Body of pancreas (tissue), 4 donors: Measurements from ENCODE around the gene TCN2. TPM values are rescaled to one million over a fixed set of nuclear protein-coding genes. Genes with fewer than 3 reads are reported as not detected.
"Not testable (repeated sequence)": the region's sequence is repeated elsewhere in the genome, so short reads cannot be mapped to it uniquely, and the experiment has no call there.

ENCODE experiments used
- ATAC-seq: fragments of 150-250 bp; one replicate; pipeline ENCODE4 v1.9.1; 2016
- DNase-seq, 4 donors: peaks; one replicate each; pipeline ENCODE4 v3.0.0-alpha.2; 2019
- H3K27ac ChIP-seq, 4 donors: fragments of 200-600 bp; sonication (generic); 1 replicate in 3 of 4; 2 replicates in 1 of 4; pipeline versions ENCODE4 v1.5.1 to v1.6.1; 2016 to 2019; ENCODE audit warnings: mild to moderate bottlenecking in 1 of 4, mixed read lengths in 1 of 4, moderate library complexity in 1 of 4
- H3K27me3 ChIP-seq, 2 donors: fragments of 200-600 bp; sonication (generic); one replicate each; pipeline ENCODE4 v1.6.0; 2016; ENCODE audit warnings: mild to moderate bottlenecking in 1 of 2
- H3K36me3 ChIP-seq, 2 donors: fragments of 200-600 bp; sonication (generic); replicated peaks in 1 of 2; 2 replicates each; pipeline ENCODE4 v1.5.1; 2016; ENCODE audit warnings: low read depth in 2 of 2; ENCODE audit not compliant: insufficient read depth in 1 of 2
- H3K4me1 ChIP-seq: fragments of 200-600 bp; sonication (generic); one replicate; pipeline ENCODE4 v1.6.0; 2016
- H3K4me3 ChIP-seq, 2 donors: fragments of 200-600 bp; sonication (generic); 1 replicate in 1 of 2; 2 replicates in 1 of 2; pipeline ENCODE4 v1.5.1; 2016 to 2019
- H3K9me3 ChIP-seq, 3 donors: fragments of 200-600 bp; sonication (generic); 1 replicate in 2 of 3; 2 replicates in 1 of 3; pipeline ENCODE4 v1.5.1; 2016
- CTCF ChIP-seq, 7 experiments: fragments of 450-650 bp in 4 of 7; fragments of 200-600 bp in 3 of 7; sonication (generic) in 3 of 7; IDR thresholded peaks; one replicate each; pipeline ENCODE4 v1.5.1; 2016 to 2019; ENCODE audit warnings: antibody characterized with exemption in 7 of 7
- POLR2A ChIP-seq, 3 donors: fragments of 450-650 bp; IDR thresholded peaks; one replicate each; pipeline ENCODE4 v1.6.1; 2016; ENCODE audit warnings: antibody characterized with exemption in 3 of 3, mild to moderate bottlenecking in 2 of 3
- WGBS, 2 donors: methylation state at CpG; one replicate each; pipeline ENCODE4 v1.1.5; 2017; 5-methylcytosine and 5-hydroxymethylcytosine counted together
- intact Hi-C: fragments of 100-400 bp; cut with DNase I; formaldehyde crosslinking; loops from one replicate; pipeline ENCODE4 v1.15.1; 2023
- total RNA-seq, 2 donors: library from RNA; depleted of rRNA; stranded (reverse); fragments of >200 nt; gene quantifications; one replicate each; pipeline ENCODE4 v1.1.0, GENCODE V29; 2016

Gene TCN2
- total RNA-seq, 2 donors from 2014 or later = 14.8 to 16.3 TPM

DNA sequence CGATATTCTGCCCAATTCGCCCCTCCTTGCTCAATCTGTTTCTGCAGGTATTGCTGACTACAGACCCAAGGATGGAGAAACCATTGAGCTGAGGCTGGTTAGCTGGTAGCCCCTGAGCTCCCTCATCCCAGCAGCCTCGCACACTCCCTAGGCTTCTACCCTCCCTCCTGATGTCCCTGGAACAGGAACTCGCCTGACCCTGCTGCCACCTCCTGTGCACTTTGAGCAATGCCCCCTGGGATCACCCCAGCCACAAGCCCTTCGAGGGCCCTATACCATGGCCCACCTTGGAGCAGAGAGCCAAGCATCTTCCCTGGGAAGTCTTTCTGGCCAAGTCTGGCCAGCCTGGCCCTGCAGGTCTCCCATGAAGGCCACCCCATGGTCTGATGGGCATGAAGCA is 19.4 kb downstream of the TCN2 start:
- ATAC-seq (no peak), DNase-seq (no peak)
- WGBS, 2 donors = 89 to 100% methylated on average over 2 to 5 of the region's 5 CpGs
- Histone ChIP-seq H3K36me3 (no peaks in the 10 kb centered on the region), H3K9me3 (no peaks in the 10 kb centered on the region), H3K4me3 (no peak overlapping the region), H3K27me3 (no peaks in the 10 kb centered on the region), H3K27ac (no peak overlapping the region), H3K4me1 (no peaks in the 10 kb centered on the region)
- no peak for TF ChIP-seq POLR2A (IDR thresholded peaks at IDR 0.05)
- no peak for TF ChIP-seq CTCF (IDR thresholded peaks at IDR 0.05)
- intact Hi-C loops = no loop called here

DNA sequence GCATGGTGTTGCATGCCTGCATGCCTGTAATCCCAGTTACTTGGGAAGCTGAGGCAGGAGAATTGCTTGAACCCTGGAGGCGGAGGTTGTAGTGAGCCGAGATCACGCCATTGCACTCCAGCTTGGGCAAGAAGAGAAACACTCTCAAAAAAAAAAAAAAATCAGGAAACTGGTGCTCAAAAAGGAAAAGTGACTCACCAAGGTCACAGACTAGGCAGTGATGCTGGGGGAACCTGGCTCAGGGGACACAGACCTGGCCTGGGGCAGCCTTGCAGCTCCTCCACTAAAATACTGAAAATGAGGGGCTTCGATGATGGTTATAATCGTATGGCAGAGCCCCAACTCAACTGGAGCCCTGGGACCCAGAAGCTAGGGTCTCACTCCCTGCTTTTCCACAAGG is 20.5 kb downstream of the TCN2 start:
- TF ChIP-seq POLR2A (IDR thresholded peaks at IDR 0.05) (no peak), CTCF (IDR thresholded peaks at IDR 0.05) (no peak)
- Histone ChIP-seq H3K36me3 (no peaks in the 10 kb centered on the region), H3K27me3 (no peaks in the 10 kb centered on the region), H3K27ac (no peak overlapping the region), H3K9me3 (no peaks in the 10 kb centered on the region), H3K4me3 (no peak overlapping the region), H3K4me1 (no peaks in the 10 kb centered on the region)
- WGBS, 2 donors = 86 to 88% methylated on average over 3 to 5 of the region's 5 CpGs
- DNase-seq (no peak), ATAC-seq (no peak)
- intact Hi-C loops = no loop called here

- H3K9me3 ChIP-seq = no peaks in the 10 kb centered on the region
- WGBS, 2 donors = 50 to 74% methylated on average over 2 to 4 of the region's 4 CpGs
Measured at GRCh38 chr22:30628491-30628890, 21.5 kb downstream of the TCN2 start.

DNA sequence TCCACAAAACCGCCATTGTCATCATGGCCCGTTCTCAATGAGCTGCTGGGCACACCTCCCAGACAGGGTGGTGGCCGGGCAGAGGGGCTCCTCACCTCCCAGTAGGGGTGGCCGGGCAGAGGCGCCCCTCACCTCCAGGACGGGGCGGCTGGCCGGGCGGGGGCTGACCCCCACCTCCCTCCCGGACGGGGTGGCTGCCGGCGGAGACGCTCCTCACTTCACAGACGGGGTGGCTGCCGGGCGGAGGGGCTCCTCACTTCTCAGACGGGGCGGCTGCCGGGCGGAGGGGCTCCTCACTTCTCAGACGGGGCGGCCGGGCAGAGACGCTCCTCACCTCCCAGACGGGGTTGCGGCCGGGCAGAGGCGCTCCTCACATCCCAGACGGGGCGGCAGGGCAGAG is 24.5 kb downstream of the TCN2 start:
- not testable (repeated sequence) for DNase-seq, H3K27me3 ChIP-seq, H3K36me3 ChIP-seq, H3K27ac ChIP-seq, H3K4me3 ChIP-seq, ATAC-seq, H3K9me3 ChIP-seq
- H3K4me1 ChIP-seq = peaks cover 20% of the 10 kb centered on the region
- WGBS, 2 donors = 88 to 92% methylated on average over 3 to 18 of the region's 31 CpGs
- intact Hi-C loops = loop anchor here (5.0 kb wide), 1 partner anchor 126 kb away; no protein-coding TSS in a partner anchor

More at GRCh38 chr22:30628491-30628890, 21.5 kb downstream of the TCN2 start:
- no peak for DNase-seq
- intact Hi-C loops = no loop called here
- no peak for TF ChIP-seq POLR2A (IDR thresholded peaks at IDR 0.05)
- TF ChIP-seq CTCF (IDR thresholded peaks at IDR 0.05) = no peak
- Histone ChIP-seq H3K36me3 (no peaks in the 10 kb centered on the region), H3K27me3 (no peaks in the 10 kb centered on the region), H3K4me3 (no peak overlapping the region), H3K4me1 (no peaks in the 10 kb centered on the region), H3K27ac (no peak overlapping the region)
- ATAC-seq = no peak

GRCh38 chr22:30634471-30635233 is 27.7 kb downstream of the TCN2 start:
- no peaks in the 10 kb centered on the region for H3K9me3 ChIP-seq
- H3K4me1 ChIP-seq = peaks cover 34% of the 10 kb centered on the region
- H3K4me3 ChIP-seq = no peak overlapping the region
- intact Hi-C loops = loop anchor here (5.0 kb wide), 1 partner anchor 123 kb away; no protein-coding TSS in a partner anchor
- ATAC-seq (peak; percentile 66), DNase-seq (peak; percentile 80 to 83 (median 81))
- 10 to 12% methylated on average over 12 to 29 of the region's 29 CpGs for WGBS, 2 donors
- peak overlapping the region; percentile 72 to 86 (median 81) for H3K27ac ChIP-seq
- no peaks in the 10 kb centered on the region for H3K27me3 ChIP-seq
- no peaks in the 10 kb centered on the region for H3K36me3 ChIP-seq
- peak in 1 of 3 donors; percentile 3 for TF ChIP-seq POLR2A (IDR thresholded peaks at IDR 0.05)
- TF ChIP-seq CTCF (IDR thresholded peaks at IDR 0.05) = peak; percentile 83 to 95 (median 91)
